Measurements from ENCODE around the gene CTNNB1. TPM values are rescaled to one million over a fixed set of nuclear protein-coding genes. Genes with fewer than 3 reads are reported as not detected.

Gene CTNNB1
- total RNA-seq, 3 donors from 2014 or later: 419 to 687 (median 617) TPM

GRCh38 chr3:41192885-41193284, 6.4 kb upstream of the CTNNB1 start:
- no peaks in the 10 kb centered on the region for H3K4me1 ChIP-seq
- no peaks in the 10 kb centered on the region for H3K36me3 ChIP-seq
- H3K9me3 ChIP-seq: no peaks in the 10 kb centered on the region
- H3K27me3 ChIP-seq: no peaks in the 10 kb centered on the region
- H3K4me3 ChIP-seq: no peak overlapping the region
- no peak for TF ChIP-seq POLR2AphosphoS5 (IDR thresholded peaks at IDR 0.05)
- no peak for TF ChIP-seq POLR2A (IDR thresholded peaks at IDR 0.05)
- no peak for TF ChIP-seq CTCF (IDR thresholded peaks at IDR 0.05)
- DNase-seq (ENCODE audit: low spot score in 2 of 2): no peak
- no peak overlapping the region for H3K27ac ChIP-seq
- intact Hi-C loops (cut with DNase I; ENCODE audit: low total_unique reads): no loop called here

- TF ChIP-seq POLR2AphosphoS5 (IDR thresholded peaks at IDR 0.05) (no peak), POLR2A (IDR thresholded peaks at IDR 0.05) (no peak), CTCF (IDR thresholded peaks at IDR 0.05) (no peak)
- Histone ChIP-seq H3K4me1 (no peaks in the 10 kb centered on the region), H3K36me3 (no peaks in the 10 kb centered on the region), H3K27me3 (no peaks in the 10 kb centered on the region), H3K27ac (no peak overlapping the region), H3K9me3 (no peaks in the 10 kb centered on the region), H3K4me3 (no peak overlapping the region)
- DNase-seq (ENCODE audit: low spot score in 2 of 2): no peak
- intact Hi-C loops (cut with DNase I; ENCODE audit: low total_unique reads): no loop called here
Observed at GRCh38 chr3:41193794-41194539, 5.3 kb upstream of the CTNNB1 start.

- no peak for DNase-seq (ENCODE audit: low spot score in 2 of 2)
- Histone ChIP-seq H3K27ac (no peak overlapping the region), H3K27me3 (no peaks in the 10 kb centered on the region), H3K9me3 (no peaks in the 10 kb centered on the region), H3K4me3 (no peak overlapping the region), H3K36me3 (no peaks in the 10 kb centered on the region), H3K4me1 (no peaks in the 10 kb centered on the region)
- intact Hi-C loops (cut with DNase I; ENCODE audit: low total_unique reads): loop anchor here (5.0 kb wide), 1 partner anchor 1353 kb away; no protein-coding TSS in a partner anchor
- TF ChIP-seq POLR2AphosphoS5 (IDR thresholded peaks at IDR 0.05) (no peak), POLR2A (IDR thresholded peaks at IDR 0.05) (no peak), CTCF (IDR thresholded peaks at IDR 0.05) (no peak)
Observed at GRCh38 chr3:41194701-41195100, 4.6 kb upstream of the CTNNB1 start.

GRCh38 chr3:41195946-41196345, 3.4 kb upstream of the CTNNB1 start:
- H3K27ac ChIP-seq: no peak overlapping the region
- no peak for DNase-seq (ENCODE audit: low spot score in 2 of 2)
- no peaks in the 10 kb centered on the region for H3K27me3 ChIP-seq
- no peaks in the 10 kb centered on the region for H3K9me3 ChIP-seq
- H3K36me3 ChIP-seq: no peaks in the 10 kb centered on the region
- H3K4me3 ChIP-seq: no peak overlapping the region
- intact Hi-C loops (cut with DNase I; ENCODE audit: low total_unique reads): loop anchor here (5.0 kb wide), 1 partner anchor 1351 kb away; no protein-coding TSS in a partner anchor
- TF ChIP-seq CTCF (IDR thresholded peaks at IDR 0.05) (no peak), POLR2AphosphoS5 (IDR thresholded peaks at IDR 0.05) (no peak), POLR2A (IDR thresholded peaks at IDR 0.05) (no peak)
- H3K4me1 ChIP-seq: no peaks in the 10 kb centered on the region

Measured in breast epithelium (tissue), 4 donors.